ENCODE measurements around the gene SNAPC4.

SNAPC4 gene

GRCh38 chr9:136381966-136382513 is 17.9 kb downstream of the SNAPC4 start:
- no peak for DNase-seq (ENCODE audit: extremely low read depth, low read depth)
- TF ChIP-seq CTCF (IDR thresholded peaks at IDR 0.05; ENCODE audit: low read depth, low read length) = no peak

GRCh38 chr9:136381311-136381710 is 18.7 kb downstream of the SNAPC4 start:
- no peak for TF ChIP-seq CTCF (IDR thresholded peaks at IDR 0.05; ENCODE audit: low read depth, low read length)
- no peak for DNase-seq (ENCODE audit: extremely low read depth, low read depth)

GRCh38 chr9:136380381-136380780 is 19.6 kb downstream of the SNAPC4 start:
- DNase-seq (ENCODE audit: extremely low read depth, low read depth) = no peak
- TF ChIP-seq CTCF (IDR thresholded peaks at IDR 0.05; ENCODE audit: low read depth, low read length) = no peak

- TF ChIP-seq CTCF (IDR thresholded peaks at IDR 0.05; ENCODE audit: low read depth, low read length) = no peak
Observed at GRCh38 chr9:136379891-136380290, 20.1 kb downstream of the SNAPC4 start.

GRCh38 chr9:136379401-136379800 is 20.6 kb downstream of the SNAPC4 start:
- TF ChIP-seq CTCF (IDR thresholded peaks at IDR 0.05; ENCODE audit: low read depth, low read length) = no peak
- DNase-seq (ENCODE audit: extremely low read depth, low read depth) = no peak

More at GRCh38 chr9:136379891-136380290, 20.1 kb downstream of the SNAPC4 start:
- DNase-seq (ENCODE audit: extremely low read depth, low read depth) = no peak

GRCh38 chr9:136379003-136379287 is 21.0 kb downstream of the SNAPC4 start:
- no peak for DNase-seq (ENCODE audit: extremely low read depth, low read depth)
- no peak for TF ChIP-seq CTCF (IDR thresholded peaks at IDR 0.05; ENCODE audit: low read depth, low read length)

GRCh38 chr9:136378170-136379002 is 21.6 kb downstream of the SNAPC4 start:
- no peak for DNase-seq (ENCODE audit: extremely low read depth, low read depth)
- no peak for TF ChIP-seq CTCF (IDR thresholded peaks at IDR 0.05; ENCODE audit: low read depth, low read length)

Measured in AG09319 (cell line).